A549 (cell line): ENCODE measurements around the gene TCP11. TPM values are rescaled to one million over a fixed set of nuclear protein-coding genes. Genes with fewer than 3 reads are reported as not detected.
"Not testable (repeated sequence)": the region's sequence is repeated elsewhere in the genome, so short reads cannot be mapped to it uniquely, and the experiment has no call there.

ENCODE experiments used
- ATAC-seq, 2 experiments: fragments of 200-7000 bp in 1 of 2; fragments of >200 bp in 1 of 2; cut with Nextera tagmentation in 1 of 2; cut with Tn5 transposase in 1 of 2; 3 replicates each; pipeline versions ENCODE4 v1.8.0 to v1.9.1; 2018 to 2020; ENCODE audit warnings: mild to moderate bottlenecking in 1 of 2, moderate library complexity in 1 of 2
- CTCF ChIA-PET: fragments of 300-600 bp; sonication (Branson Sonifier 250); formaldehyde crosslinking; extraction: SDS; loops from one replicate; lab custom pipeline; 2021; ENCODE audit warnings: antibody characterized with exemption, inconsistent platforms; lab: Yijun Ruan, JAX
- POLR2A ChIA-PET: fragments of 350-600 bp; formaldehyde crosslinking; extraction: SDS; loops from one replicate; lab custom pipeline; 2021; ENCODE audit warnings: antibody characterized with exemption, inconsistent platforms; lab: Yijun Ruan, JAX
- DNase-seq, 2 experiments: peaks; one replicate each; pipeline versions ENCODE4 v3.0.0 to v3.0.0-alpha.2; 2011 to 2016; ENCODE audit warnings: low read depth in 1 of 2, low spot score in 1 of 2
- FAIRE-seq: peaks from 2 replicates; lab custom pipeline; 2011; peaks lifted over from hg19 to GRCh38; lab: Jason Lieb, UNC
- H3K27ac ChIP-seq, 2 experiments: fragments of >200 bp; sonication (Bioruptor Twin); formaldehyde crosslinking; 3 replicates each; pipeline ENCODE4 v1.5.1; 2016 to 2017
- H3K4me1 ChIP-seq: fragments of >200 bp; sonication (Bioruptor Twin); formaldehyde crosslinking; 3 replicates; pipeline ENCODE4 v1.6.1; 2016
- H3K4me2 ChIP-seq: fragments of >200 bp; sonication (Bioruptor Twin); formaldehyde crosslinking; 3 replicates; pipeline ENCODE4 v1.6.1; 2016
- H3K4me3 ChIP-seq: fragments of >200 bp; sonication (Bioruptor Twin); formaldehyde crosslinking; 3 replicates; pipeline ENCODE4 v1.5.1; 2016
- H3K9me3 ChIP-seq: fragments of >200 bp; sonication (Bioruptor Twin); formaldehyde crosslinking; 3 replicates; pipeline ENCODE4 v1.6.1; 2016
- BHLHE40 ChIP-seq: IDR thresholded peaks from 2 replicates; pipeline ENCODE4 v1.6.1; 2012; ENCODE audit warnings: low read depth, low read length, inconsistent platforms
- FOSB ChIP-seq: fragments of 250-450 bp; sonication (Bioruptor Pico); IDR thresholded peaks from 2 replicates; pipeline ENCODE4 v1.5.0; 2020; ENCODE audit warnings: mild to moderate bottlenecking, moderate library complexity
- FOSL2 ChIP-seq, 2 experiments: fragments of 450-650 bp in 1 of 2; fragments of >200 bp in 1 of 2; sonication (Bioruptor Twin) in 1 of 2; formaldehyde crosslinking; IDR thresholded peaks; 2 replicates each; pipeline versions ENCODE4 v1.5.0 to v1.6.1; 2016 to 2020; ENCODE audit warnings: mild to moderate bottlenecking in 1 of 2, moderate library complexity in 1 of 2
- FOXS1 ChIP-seq: fragments of 250-450 bp; sonication (Bioruptor Pico); IDR thresholded peaks from 2 replicates; pipeline ENCODE4 v1.5.0; 2020; ENCODE audit warnings: mild to moderate bottlenecking, moderate library complexity
- HOXB13 ChIP-seq: fragments of 250-450 bp; sonication (Bioruptor Pico); IDR thresholded peaks from 2 replicates; pipeline ENCODE4 v1.5.0; 2020; ENCODE audit warnings: low read depth, mild to moderate bottlenecking, moderate library complexity
- JUNB ChIP-seq: fragments of >200 bp; sonication (Bioruptor Twin); formaldehyde crosslinking; IDR thresholded peaks from 2 replicates; pipeline ENCODE4 v1.6.1; 2016
- KDM1A ChIP-seq: fragments of 200-600 bp; sonication (generic); IDR thresholded peaks from 2 replicates; pipeline ENCODE4 v1.6.1; 2016; ENCODE audit warnings: low read depth, mild to moderate bottlenecking
- KDM5A ChIP-seq: fragments of 200-600 bp; sonication (generic); IDR thresholded peaks from 2 replicates; pipeline ENCODE4 v1.6.1; 2016; ENCODE audit warnings: antibody characterized with exemption, mild to moderate bottlenecking
- MAZ ChIP-seq: fragments of 150-350 bp; IDR thresholded peaks from 2 replicates; pipeline ENCODE4 v1.6.1; 2014; ENCODE audit warnings: antibody characterized with exemption, low read depth, low read length, borderline replicate concordance
- MYC ChIP-seq: IDR thresholded peaks from 2 replicates; pipeline ENCODE4 v1.6.1; 2012; ENCODE audit warnings: mild to moderate bottlenecking, inconsistent platforms, low read length, improper control_type of control experiment, borderline replicate concordance
- PHF8 ChIP-seq: fragments of 200-600 bp; sonication (generic); IDR thresholded peaks from 2 replicates; pipeline ENCODE4 v1.6.1; 2016; ENCODE audit warnings: low read depth, mild to moderate bottlenecking, antibody characterized with exemption, moderate library complexity, borderline replicate concordance
- RAD21 ChIP-seq, 2 experiments: fragments of >200 bp in 1 of 2; sonication (Bioruptor Twin) in 1 of 2; formaldehyde crosslinking in 1 of 2; IDR thresholded peaks in 1 of 2; conservative IDR thresholded peaks in 1 of 2; 2 replicates in 1 of 2; 3 replicates in 1 of 2; pipeline ENCODE4 v1.6.1; 2012 to 2018; ENCODE audit warnings: inconsistent platforms in 1 of 2
- SMC3 ChIP-seq: fragments of >200 bp; sonication (Bioruptor Twin); formaldehyde crosslinking; IDR thresholded peaks from 3 replicates; pipeline ENCODE4 v1.6.1; 2018; ENCODE audit warnings: inconsistent platforms
- TP53 ChIP-seq: fragments of 250-450 bp; sonication (Bioruptor Pico); IDR thresholded peaks from 2 replicates; pipeline ENCODE4 v1.5.0; 2021; ENCODE audit warnings: mild to moderate bottlenecking, moderate library complexity
- ZSCAN20 ChIP-seq: fragments of 250-450 bp; sonication (Bioruptor Pico); IDR thresholded peaks from 2 replicates; pipeline ENCODE4 v1.8.0; 2022; ENCODE audit warnings: mild to moderate bottlenecking, moderate library complexity
- WGBS: methylation state at CpG from one replicate; pipeline ENCODE4 v1.1.6; 2017; ENCODE audit errors: missing lambda C conversion rate; 5-methylcytosine and 5-hydroxymethylcytosine counted together
- polyA plus RNA-seq, 4 experiments: library from polyadenylated mRNA; depleted of rRNA in 3 of 4; stranded (reverse); fragments of >200 nt; fragmentation: RNase III in 1 of 4; extraction: RNeasy Plus Mini Kit Qiagen cat#74134 plus additional on column Dnase treatment in 1 of 4; gene quantifications; 2 replicates in 3 of 4; 3 replicates in 1 of 4; pipeline ENCODE4 v1.2.3, GENCODE V29; 2011 to 2017
- TF ChIP-seq, protein P1 (sequence below): fragments of 200-600 bp; sonication (generic); IDR thresholded peaks from 2 replicates; pipeline ENCODE4 v1.6.1; 2016; ENCODE audit warnings: antibody characterized with exemption, mild to moderate bottlenecking, moderate library complexity
- TF ChIP-seq, protein P2 (sequence below): fragments of 150-350 bp; IDR thresholded peaks from 2 replicates; pipeline ENCODE4 v1.6.1; 2014; ENCODE audit warnings: low read depth, mild to moderate bottlenecking, low read length
- TF ChIP-seq, protein P3 (sequence below): IDR thresholded peaks from 2 replicates; pipeline ENCODE4 v1.6.1; 2012
- TF ChIP-seq, protein P4 (sequence below): fragments of 450-650 bp; IDR thresholded peaks from 2 replicates; pipeline ENCODE4 v1.6.1; 2014; ENCODE audit warnings: antibody characterized with exemption

Gene TCP11
- polyA plus RNA-seq, 2 of the 4 experiments (the other 2 are of a cell fraction) = 0.06 TPM; not detected in 1

DNA sequence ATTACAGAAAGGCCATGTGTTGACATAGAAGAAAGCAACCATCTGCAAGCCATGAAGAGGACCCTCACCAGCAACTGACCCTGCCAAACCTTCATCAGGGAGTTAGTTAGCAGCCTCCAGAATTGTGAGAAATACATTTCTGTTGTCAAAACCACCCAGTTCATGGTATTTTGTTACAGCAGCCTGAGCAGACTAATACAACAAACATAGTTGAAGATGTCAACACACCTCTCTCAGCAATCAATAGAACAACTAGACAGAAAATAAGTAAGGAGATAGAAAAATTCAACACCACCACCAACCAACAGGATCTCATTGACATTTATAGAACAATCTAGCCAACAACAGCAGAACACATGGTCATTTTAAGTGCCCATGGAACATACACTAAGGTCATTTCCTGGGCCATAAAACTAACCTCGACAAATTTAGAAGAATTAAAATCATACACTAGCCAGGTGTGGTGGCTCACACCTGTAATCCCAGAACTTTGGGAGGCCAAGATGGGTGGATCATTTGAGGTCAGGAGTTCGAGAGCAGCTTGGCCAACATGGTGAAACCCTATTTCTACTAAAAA lies 32.7 kb downstream of the TCP11 start:
- no peak overlapping the region for H3K4me3 ChIP-seq
- DNase-seq (no peak), ATAC-seq (no peak), FAIRE-seq (no peak)
- TF ChIP-seq MAZ (no peak), SMC3 (no peak), FOSL2 (IDR thresholded peaks at IDR 0.05) (no peak), FOSL2 (CRISPR knock-in tag; IDR thresholded peaks at IDR 0.05) (no peak)
- TF ChIP-seq, protein P1, sequence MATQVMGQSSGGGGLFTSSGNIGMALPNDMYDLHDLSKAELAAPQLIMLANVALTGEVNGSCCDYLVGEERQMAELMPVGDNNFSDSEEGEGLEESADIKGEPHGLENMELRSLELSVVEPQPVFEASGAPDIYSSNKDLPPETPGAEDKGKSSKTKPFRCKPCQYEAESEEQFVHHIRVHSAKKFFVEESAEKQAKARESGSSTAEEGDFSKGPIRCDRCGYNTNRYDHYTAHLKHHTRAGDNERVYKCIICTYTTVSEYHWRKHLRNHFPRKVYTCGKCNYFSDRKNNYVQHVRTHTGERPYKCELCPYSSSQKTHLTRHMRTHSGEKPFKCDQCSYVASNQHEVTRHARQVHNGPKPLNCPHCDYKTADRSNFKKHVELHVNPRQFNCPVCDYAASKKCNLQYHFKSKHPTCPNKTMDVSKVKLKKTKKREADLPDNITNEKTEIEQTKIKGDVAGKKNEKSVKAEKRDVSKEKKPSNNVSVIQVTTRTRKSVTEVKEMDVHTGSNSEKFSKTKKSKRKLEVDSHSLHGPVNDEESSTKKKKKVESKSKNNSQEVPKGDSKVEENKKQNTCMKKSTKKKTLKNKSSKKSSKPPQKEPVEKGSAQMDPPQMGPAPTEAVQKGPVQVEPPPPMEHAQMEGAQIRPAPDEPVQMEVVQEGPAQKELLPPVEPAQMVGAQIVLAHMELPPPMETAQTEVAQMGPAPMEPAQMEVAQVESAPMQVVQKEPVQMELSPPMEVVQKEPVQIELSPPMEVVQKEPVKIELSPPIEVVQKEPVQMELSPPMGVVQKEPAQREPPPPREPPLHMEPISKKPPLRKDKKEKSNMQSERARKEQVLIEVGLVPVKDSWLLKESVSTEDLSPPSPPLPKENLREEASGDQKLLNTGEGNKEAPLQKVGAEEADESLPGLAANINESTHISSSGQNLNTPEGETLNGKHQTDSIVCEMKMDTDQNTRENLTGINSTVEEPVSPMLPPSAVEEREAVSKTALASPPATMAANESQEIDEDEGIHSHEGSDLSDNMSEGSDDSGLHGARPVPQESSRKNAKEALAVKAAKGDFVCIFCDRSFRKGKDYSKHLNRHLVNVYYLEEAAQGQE = no peak
- POLR2A ChIA-PET = no interaction called here
- WGBS = 54% methylated on average over 2 of the region's 2 CpGs
- 0 out of 3 replicates have a peak, but pooled peaks cover 3% of the 10 kb centered on the region for H3K4me1 ChIP-seq
- CTCF ChIA-PET = interaction anchor here (1.4 kb wide), 1 partner anchor 38 kb away, joined by 3 read pairs; no protein-coding TSS in a partner anchor
- 0 out of 3 replicates have a peak, but pooled peaks cover 3% of the 10 kb centered on the region for H3K9me3 ChIP-seq
- no peak overlapping the region for H3K4me2 ChIP-seq
- H3K27ac ChIP-seq = no peak overlapping the region

DNA sequence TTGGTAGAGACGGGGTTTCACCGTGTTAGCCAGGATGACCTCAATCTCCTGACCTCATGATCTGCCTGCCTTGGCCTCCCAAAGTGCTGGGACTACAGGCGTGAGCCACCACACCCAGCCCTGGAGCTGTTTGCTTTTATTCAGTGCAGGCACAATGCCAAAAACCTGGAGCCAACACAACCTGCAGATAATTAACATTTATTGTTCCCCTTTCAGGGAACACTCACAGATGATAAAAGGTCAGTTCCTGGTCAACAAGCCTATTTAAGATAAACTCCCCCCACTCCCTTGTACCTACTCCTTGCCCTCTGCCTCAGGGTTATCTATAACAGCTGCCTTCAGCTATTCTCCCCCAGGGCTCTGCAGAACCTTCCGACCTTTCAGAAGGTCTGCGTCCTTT lies 33.4 kb downstream of the TCP11 start:
- POLR2A ChIA-PET, H3K4me2 ChIP-seq, H3K4me3 ChIP-seq, H3K27ac ChIP-seq, H3K4me1 ChIP-seq, FAIRE-seq, ATAC-seq, H3K9me3 ChIP-seq, DNase-seq: not testable (repeated sequence)
- CTCF ChIA-PET = interaction anchor here (1.4 kb wide), 1 partner anchor 21 kb away, joined by 4 read pairs; no protein-coding TSS in a partner anchor
- WGBS = 42% methylated on average over 5 of the region's 5 CpGs

DNA sequence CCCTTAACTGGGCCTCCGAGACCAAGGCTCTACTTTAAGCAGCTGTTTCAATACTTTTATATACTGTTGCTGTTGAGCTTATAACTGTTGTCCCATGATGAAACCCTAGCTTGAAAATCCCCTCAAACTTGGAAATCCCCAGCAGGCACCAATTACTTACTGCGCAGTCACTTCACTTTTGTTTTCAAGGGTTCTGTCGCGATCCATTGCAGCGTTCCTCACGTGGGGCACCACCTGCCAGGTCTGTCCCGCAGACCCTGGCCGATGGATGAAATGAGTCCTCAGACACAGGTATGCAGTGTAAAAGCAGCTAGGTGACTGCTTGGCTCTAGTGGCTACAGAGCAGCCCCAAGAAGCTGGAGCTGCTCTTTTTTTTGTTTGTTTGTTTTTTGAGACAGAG lies 33.9 kb downstream of the TCP11 start:
- FAIRE-seq, DNase-seq, H3K27ac ChIP-seq, H3K4me3 ChIP-seq, H3K4me2 ChIP-seq, H3K9me3 ChIP-seq, ATAC-seq, H3K4me1 ChIP-seq, POLR2A ChIA-PET: not testable (repeated sequence)
- CTCF ChIA-PET = interaction anchor here (1.4 kb wide), 1 partner anchor 20 kb away, joined by 4 read pairs; no protein-coding TSS in a partner anchor
- 62% methylated on average over 8 of the region's 8 CpGs for WGBS

DNA sequence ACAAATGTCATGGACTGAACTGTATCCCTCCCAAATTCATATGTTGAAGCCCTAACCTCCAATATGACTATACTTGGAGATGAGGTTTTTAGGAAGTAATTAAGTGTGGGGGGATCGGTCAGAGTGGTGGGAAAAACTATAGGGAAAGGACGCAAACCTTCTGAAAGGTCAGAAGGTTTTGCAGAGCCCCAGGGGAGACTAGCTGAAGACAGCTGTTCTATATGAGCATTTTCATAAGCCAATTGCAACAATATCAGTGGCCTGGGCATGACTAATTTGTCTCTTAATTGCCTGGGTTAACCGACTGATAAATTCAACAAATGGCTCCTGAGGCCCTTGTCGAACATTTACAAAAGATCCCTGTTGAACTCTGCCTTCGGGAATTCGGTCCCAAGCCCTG lies 35.1 kb downstream of the TCP11 start:
- FAIRE-seq, H3K4me3 ChIP-seq, H3K9me3 ChIP-seq, H3K4me2 ChIP-seq, H3K4me1 ChIP-seq, POLR2A ChIA-PET, CTCF ChIA-PET, DNase-seq, ATAC-seq, H3K27ac ChIP-seq: not testable (repeated sequence)
- WGBS = 79% methylated on average over 6 of the region's 6 CpGs

DNA sequence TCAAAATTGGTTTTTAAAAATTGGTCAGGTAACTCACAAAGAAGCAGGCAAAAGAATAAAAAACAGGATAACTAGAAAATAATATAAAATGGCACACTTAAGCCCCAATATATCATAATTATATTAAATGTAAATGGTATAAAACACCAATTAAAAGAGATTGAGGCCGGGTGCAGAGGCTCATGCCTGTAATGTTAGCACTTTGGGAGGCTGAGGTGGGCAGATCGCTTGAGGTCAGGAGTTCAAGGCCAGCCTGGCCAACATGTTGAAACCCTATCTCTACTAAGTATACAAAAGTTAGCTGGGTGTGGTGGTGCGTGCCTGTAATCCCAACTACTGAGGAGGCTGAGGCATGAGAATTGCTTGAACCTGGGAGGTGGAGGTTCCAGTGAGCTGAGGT lies 36.1 kb downstream of the TCP11 start:
- Histone ChIP-seq H3K4me2 (no peak overlapping the region), H3K4me3 (no peak overlapping the region), H3K9me3 (0 out of 3 replicates have a peak, but pooled peaks cover 3% of the 10 kb centered on the region), H3K27ac (no peak overlapping the region), H3K4me1 (0 out of 3 replicates have a peak, but pooled peaks cover 3% of the 10 kb centered on the region)
- ChIA-PET POLR2A (no interaction called here), CTCF (no interaction called here)
- FAIRE-seq = no peak
- WGBS = 73% methylated on average over 3 of the region's 3 CpGs
- no peak for ATAC-seq
- DNase-seq = no peak
- TF ChIP-seq ZSCAN20 (CRISPR knock-in tag) (no peak), MAZ (no peak), KDM5A (no peak), FOXS1 (CRISPR knock-in tag) (no peak), MYC (no peak), RAD21 (conservative IDR thresholded peaks at IDR 0.05 in 1 of 2, IDR thresholded peaks at IDR 0.05 in 1 of 2) (no peak), BHLHE40 (no peak), TP53 (CRISPR knock-in tag) (no peak), FOSB (CRISPR knock-in tag) (no peak), SMC3 (no peak), JUNB (no peak), KDM1A (no peak), HOXB13 (CRISPR knock-in tag) (no peak), PHF8 (no peak)
- TF ChIP-seq, protein P2, sequence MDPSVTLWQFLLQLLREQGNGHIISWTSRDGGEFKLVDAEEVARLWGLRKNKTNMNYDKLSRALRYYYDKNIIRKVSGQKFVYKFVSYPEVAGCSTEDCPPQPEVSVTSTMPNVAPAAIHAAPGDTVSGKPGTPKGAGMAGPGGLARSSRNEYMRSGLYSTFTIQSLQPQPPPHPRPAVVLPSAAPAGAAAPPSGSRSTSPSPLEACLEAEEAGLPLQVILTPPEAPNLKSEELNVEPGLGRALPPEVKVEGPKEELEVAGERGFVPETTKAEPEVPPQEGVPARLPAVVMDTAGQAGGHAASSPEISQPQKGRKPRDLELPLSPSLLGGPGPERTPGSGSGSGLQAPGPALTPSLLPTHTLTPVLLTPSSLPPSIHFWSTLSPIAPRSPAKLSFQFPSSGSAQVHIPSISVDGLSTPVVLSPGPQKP = no peak
- TF ChIP-seq, protein P3, sequence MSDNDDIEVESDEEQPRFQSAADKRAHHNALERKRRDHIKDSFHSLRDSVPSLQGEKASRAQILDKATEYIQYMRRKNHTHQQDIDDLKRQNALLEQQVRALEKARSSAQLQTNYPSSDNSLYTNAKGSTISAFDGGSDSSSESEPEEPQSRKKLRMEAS = no peak
- TF ChIP-seq, protein P4, sequence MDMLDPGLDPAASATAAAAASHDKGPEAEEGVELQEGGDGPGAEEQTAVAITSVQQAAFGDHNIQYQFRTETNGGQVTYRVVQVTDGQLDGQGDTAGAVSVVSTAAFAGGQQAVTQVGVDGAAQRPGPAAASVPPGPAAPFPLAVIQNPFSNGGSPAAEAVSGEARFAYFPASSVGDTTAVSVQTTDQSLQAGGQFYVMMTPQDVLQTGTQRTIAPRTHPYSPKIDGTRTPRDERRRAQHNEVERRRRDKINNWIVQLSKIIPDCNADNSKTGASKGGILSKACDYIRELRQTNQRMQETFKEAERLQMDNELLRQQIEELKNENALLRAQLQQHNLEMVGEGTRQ = no peak
